LNCAP (cell line): ENCODE results near the gene RPL36.

Source experiments
- CTCF ChIP-seq: fragments of 450-650 bp; IDR thresholded peaks from 2 replicates; pipeline ENCODE4 v1.5.1; 2017; ENCODE audit warnings: mild to moderate bottlenecking

The RPL36 gene

GRCh38 chr19:5680084-5680436, 10.0 kb upstream of the RPL36 start:
- no peak for TF ChIP-seq CTCF

- TF ChIP-seq CTCF: no peak
Observed at GRCh38 chr19:5680437-5681368, 9.4 kb upstream of the RPL36 start, which contains the start of the genes HSD11B1L and MICOS13. TSS of gene HSD11B1L (plus strand) at chr19:5681027. CDS start at chr19:5684833, 3,806 bp downstream. TSS of gene MICOS13 (minus strand) at chr19:5680516. CDS start at chr19:5680486, 30 bp downstream.

DNA sequence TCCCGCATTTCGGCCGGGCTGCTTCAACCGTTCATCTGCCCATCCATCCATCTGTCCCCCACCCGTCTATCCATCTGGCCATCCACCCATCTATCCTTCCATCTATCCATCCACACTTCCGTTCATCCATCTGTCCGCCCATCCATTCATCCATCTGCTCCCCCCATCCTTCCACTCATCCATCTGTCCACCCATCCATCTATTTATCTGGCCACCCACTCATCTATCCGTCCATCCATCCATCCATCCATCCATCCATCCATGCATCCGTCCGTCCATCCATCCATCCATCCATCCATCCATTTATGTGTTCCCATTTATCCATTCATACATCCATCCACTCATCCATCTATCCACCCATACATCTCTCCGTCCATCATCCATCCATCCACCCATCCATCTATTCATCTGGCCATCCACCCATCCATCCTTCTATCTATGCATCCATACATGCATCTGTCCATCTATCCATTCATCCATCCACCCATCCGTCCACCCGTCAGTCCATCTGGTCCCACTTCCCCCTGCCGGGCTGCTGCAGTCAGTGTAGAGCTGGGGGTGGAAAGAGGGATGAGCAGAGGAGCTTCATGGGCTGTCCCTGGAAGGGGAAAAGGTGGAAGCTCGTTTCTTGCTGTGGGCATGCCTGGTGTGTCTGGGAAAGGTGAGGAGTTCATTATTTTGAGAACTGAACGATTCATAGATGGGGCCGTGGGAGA, 8.5 kb upstream of the RPL36 start:
- TF ChIP-seq CTCF: no peak

DNA sequence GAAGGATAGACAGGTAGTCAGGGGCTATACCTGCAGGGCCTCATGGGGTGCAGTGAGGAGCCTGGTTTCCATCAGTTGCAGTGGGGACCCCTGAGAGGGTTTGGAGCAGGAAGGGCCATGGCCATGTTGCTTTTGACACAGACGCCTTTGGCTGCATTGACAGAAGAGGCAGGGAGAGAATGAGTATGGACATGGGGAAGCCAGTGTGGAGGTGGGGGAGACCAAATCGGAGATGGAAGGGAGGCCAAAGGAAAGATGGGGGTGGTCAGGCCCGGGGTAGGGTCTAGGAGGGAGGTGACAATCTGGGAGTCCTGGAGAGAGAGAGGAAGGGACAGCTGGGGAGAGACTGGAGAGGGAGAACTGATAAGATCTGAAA, 8.0 kb upstream of the RPL36 start:
- TF ChIP-seq CTCF: no peak

DNA sequence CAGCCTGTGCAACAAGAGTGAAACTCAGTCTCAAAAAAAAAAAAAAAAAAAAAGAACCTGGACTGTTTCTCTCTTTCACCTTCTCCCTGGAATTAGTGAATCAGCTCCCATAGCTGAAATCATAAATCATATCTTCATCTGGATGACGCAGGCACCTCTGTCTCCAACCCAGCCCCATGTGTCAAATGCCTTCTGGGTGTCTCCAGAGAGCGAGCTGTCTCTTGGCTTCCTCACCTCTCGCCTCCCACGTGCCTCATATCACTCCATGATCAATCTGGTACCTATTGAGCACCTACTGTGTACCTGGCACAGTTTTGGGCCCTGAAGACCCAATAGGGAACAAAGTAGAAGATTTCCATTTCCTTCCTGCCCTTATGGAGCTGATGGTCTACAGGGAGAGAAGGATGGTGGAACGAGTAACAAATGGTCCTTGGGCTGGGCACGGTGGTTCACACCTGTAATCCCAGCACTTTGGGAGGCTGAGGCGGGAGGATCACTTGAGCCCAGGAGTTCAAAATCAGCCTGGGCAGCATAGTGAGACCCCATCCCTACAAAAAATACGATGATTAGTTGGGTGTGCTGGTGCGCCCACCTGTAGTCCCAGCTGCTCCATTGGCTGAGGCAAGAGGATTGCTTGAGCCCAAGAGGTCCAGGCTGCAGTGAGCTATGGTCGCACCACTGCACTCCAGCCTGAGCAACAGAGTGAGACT, 6.8 kb upstream of the RPL36 start:
- no peak for TF ChIP-seq CTCF

DNA sequence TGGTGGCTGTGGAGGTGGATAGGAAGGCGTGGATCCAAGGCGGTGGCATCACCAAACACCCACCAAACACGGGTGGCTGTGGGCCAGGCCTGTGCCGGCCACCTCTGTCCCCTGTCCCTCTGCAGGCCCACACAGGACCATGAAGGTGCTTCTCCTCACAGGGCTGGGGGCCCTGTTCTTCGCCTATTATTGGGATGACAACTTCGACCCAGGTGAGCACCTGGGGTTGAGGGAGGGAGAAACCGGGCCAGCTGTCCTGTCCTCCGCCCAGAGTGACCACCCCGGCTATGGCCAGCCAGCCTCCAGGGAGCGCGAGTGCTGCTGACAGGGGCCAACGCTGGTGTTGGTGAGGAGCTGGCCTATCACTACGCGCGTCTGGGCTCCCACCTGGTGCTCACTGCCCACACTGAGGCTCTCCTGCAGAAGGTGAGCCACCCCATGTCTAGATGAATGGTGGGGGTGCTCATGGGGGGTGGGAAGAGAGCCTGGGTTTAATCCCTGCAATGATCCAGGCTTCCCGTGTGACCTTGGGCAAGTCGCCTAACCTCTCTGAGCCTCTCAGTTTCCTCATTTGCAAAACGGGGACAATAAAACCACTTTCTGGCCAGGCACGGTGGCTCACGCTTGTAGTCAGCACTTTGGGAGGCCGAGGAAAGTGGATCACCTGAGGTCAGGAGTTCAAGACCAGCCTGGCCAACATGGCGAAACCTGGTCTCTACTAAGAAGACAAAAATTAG, 5.2 kb upstream of the RPL36 start:
- no peak for TF ChIP-seq CTCF

DNA sequence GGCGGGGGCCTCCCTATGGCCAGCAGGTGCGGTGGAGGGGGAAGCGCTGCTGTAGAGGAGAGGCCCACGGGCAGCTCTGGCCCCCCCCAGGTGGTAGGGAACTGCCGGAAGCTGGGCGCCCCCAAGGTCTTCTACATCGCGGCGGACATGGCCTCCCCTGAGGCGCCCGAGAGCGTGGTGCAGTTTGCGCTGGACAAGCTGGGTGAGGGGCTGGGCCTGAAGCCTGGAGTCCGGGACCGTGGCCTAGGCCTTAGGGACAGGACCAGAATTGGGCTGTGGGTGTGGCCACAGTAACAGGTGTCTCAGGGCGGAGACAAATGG, 3.8 kb upstream of the RPL36 start:
- no peak for TF ChIP-seq CTCF
